GM18505 (cell line): ENCODE results near the gene SIRPB2.

Experiments
- ATAC-seq: cut with Tn5 transposase; IDR thresholded peaks from one replicate; pipeline ENCODE4 v1.9.1; 2021; ENCODE audit not compliant: unreplicated experiment
- POLR2A ChIP-seq: IDR thresholded peaks from 4 replicates; pipeline ENCODE4 v1.6.1; 2011; ENCODE audit warnings: borderline replicate concordance; ENCODE audit not compliant: insufficient read depth, insufficient read length; ENCODE audit errors: extremely low read depth

Gene SIRPB2

DNA sequence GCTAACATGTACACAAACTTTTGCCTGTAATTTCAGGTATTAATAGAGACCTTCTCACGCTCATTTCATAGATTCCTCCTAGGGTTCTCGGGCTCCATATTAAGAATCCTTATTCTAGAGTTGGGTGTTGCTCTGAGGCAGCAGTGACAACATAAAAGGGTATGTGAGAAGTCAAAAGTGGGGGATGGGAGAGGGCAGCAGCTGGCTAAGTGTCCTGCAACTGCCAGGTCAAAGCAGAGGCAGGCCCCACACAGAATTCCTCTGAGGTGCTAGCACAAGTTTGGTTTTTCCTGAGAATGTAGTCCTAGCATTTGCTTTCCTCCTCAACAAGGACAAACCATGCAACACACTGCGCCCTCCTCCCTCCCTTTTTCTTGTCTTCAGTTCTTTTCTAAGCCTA, 29.2 kb downstream of the SIRPB2 start:
- no peak for ATAC-seq
- TF ChIP-seq POLR2A: no peak

DNA sequence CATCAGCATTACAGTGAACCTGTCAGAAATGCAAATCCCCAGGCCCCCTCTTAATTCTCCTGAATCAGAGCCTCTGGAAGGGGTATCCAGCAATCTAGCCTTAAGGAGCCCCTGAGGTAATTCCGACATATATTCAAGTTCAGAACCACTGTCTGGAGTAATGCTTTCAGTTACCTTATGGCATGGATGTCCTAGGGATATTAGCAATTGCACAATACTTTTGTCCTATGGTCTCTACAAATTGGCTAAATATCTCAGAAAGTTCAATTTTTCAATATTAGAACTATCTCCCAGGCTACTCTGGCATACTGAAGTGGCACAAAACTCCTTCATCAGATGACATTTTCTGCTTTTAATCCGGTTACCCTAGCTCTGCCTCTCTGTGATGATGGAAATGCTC, 30.9 kb downstream of the SIRPB2 start:
- no peak for TF ChIP-seq POLR2A

DNA sequence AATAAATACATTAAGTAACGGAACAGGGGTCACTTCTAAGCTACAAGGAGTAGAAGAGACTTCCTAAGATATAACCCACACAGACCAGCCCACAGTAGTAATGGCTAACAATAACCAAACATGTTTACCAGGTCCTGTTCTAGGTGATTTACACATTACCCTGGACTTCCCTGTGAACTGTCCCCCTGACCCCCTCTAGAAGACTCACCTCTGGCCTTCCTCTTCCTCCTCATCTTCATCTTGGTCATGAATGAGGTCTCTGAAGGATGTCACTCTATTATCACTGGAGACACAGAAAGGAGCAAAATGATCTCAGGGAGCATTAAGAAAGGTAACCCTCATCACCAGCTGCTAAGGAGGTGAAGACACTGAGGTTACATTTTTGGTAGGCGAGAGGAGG, 33.2 kb downstream of the SIRPB2 start:
- TF ChIP-seq POLR2A: no peak

More for the DNA sequence above, 30.9 kb downstream of the SIRPB2 start:
- ATAC-seq: no peak

DNA sequence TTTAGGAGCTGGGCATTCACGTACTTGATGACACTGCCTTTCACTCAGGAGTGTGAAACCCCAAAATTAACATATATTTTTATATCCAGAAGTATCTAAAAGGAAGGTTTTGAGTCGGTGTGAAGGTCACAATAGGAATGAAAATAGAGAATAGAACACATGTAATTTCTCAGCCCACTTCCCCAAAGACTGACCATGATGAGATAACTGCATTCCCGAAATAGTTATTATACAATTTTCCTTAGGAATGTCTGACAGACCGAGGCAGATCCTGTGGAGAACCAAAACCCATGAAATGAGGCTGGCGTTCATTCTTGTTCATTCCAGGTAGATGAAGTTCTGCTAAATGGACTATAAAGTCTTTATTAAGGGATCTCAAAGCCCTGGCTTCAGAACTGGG, 34.9 kb downstream of the SIRPB2 start:
- no peak for TF ChIP-seq POLR2A
- ATAC-seq: no peak

More for the DNA sequence above, 33.2 kb downstream of the SIRPB2 start:
- ATAC-seq: no peak

DNA sequence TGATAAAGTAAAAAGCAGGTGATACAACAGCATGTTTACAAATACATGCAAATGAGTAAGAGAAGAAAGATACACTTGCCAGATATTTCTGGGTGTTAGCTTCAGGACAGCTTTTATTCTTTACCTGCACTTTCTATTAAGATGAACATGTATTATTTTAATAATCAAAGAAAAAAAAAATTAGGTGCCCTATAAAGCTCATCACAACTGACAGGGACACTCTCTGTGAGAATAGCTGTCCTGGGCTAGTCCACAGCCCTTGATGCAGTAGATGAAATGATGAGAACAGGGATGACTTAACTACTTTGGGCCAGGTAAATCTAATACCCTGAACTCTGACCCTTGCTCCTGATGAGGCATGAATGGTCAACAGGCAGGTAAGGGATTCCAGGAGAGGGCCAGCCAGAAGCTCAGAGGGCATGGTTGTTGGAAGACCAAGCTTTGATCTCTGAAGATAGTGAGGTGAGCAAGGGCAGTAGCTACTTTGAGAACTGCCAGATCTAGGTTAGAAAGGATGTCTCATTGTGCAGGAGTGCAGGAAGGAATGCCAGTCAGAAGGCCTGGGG, 40.2 kb downstream of the SIRPB2 start:
- TF ChIP-seq POLR2A: no peak
- ATAC-seq: no peak

DNA sequence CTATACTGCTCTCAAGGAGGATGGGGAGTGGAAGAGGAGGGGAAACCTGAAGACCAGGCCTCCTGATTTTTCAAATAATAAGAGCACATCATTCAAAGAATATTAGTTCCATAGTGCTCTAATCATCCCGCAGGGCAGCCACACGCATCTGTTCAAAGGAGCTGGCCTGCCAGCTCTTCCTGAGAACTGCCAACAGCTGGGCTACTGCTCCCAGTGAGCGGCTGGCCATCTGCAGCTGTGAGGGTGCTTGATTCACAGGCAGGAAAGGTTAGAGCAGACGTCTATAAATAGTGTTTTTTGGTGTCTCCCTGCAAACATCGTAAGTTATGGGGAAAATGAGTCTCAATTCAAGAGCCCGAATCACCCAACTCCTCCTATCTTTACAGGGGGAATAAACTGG, 41.9 kb downstream of the SIRPB2 start:
- no peak for TF ChIP-seq POLR2A
- no peak for ATAC-seq

DNA sequence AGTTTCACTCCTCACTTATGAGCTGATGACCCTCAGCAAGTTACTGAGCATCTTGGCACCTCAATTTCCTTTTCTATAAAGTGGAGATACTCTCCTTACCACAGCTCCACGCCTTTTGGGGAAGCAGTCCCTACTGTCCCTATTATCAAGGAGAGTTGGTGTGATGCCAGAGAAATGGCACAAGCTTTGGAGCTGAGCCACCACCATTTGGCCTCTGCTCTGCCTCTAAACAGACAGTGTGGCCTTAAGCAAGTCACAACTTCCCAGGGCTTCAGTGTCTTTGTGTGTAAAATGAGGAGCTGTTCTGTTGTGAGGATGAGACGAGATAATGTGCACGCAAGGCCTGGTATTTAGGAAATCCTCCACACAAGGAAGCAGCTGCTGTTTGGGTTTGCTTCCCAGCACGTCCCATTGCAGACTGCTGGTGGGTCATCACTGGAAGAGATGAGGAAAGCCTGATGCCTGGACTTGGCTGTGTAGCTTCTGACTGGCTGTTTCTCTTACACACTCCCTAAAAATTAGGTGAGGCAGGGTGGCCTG, 43.1 kb downstream of the SIRPB2 start:
- ATAC-seq: no peak

DNA sequence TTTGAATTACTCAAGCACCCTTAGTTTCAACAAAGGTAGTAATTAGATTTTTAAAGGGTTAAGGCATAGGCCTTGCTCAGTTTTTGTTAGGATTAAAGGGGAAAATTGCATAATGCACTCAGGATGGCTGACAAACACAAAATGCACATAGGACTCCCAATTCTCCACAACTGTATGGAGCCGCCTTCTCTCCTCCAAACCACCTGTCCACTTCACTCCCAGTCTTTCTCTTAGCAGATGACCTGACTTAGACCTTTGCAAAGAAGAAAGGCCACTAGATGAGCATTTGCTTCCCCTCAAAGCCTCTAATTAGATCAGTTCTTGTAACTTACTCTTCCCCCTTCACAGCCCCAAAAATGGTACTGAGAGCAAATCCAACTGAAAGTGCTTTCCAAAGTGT, 44.7 kb downstream of the SIRPB2 start:
- no peak for TF ChIP-seq POLR2A
- ATAC-seq: no peak

More for the DNA sequence above, 43.1 kb downstream of the SIRPB2 start:
- TF ChIP-seq POLR2A: no peak

DNA sequence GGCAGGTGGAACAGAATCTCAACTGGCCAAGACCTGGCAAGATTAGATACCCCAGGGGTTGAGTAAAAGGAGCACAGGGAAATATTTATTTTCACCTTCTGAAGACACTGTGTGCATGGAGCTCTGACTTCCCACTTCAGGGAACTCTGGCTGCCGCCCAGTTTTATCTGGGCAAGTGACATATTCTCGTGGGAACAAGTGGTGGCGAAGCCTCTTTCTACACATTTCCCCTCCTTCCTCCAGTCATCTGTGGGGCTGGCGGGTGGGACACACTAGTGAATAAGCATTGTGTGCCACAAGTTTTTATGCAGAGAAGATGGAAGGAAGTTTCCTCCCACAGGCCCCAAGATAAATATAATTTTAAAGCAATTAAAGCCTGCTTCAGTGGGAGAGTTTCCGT, 48.1 kb downstream of the SIRPB2 start:
- TF ChIP-seq POLR2A: no peak
- no peak for ATAC-seq

DNA sequence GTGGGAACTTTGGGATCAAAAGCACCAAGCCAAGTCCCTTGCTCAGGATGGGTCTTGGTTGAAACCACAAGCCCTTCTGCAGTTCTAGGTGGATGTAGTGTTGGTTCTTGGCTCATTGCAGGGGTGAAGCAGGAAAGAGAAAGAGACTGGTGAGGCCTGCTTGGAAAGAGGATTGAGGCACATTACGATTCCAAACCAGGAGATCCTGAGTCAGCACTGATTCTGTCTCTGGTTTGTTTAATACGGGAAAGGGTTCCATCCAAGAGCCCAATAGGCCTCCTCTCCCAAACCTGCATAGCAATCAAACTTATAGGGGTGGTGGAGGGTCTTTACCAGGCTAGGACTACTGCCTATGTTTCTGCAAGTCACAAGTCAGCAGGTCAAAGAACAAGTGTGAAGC, 48.9 kb downstream of the SIRPB2 start:
- no peak for ATAC-seq
- no peak for TF ChIP-seq POLR2A

DNA sequence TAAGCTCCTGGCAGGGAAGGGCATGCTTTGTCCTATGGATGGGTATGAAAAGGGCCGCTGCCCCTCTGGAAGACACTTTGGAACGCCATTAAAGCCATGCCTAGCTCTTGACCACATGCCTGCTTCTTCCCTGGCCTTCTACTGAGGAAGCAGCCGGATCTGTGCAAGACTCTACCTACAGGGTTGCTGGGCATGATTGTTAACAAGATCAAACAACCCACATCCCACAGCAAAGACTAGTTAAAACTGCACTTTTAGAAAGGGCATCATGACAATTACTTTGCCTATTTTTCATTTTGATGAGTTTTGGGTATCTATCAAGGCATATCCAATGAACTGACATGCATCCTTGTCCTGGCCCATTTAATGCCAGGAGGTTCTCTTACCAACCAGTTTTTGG, 50.1 kb downstream of the SIRPB2 start:
- no peak for TF ChIP-seq POLR2A
- ATAC-seq: no peak

DNA sequence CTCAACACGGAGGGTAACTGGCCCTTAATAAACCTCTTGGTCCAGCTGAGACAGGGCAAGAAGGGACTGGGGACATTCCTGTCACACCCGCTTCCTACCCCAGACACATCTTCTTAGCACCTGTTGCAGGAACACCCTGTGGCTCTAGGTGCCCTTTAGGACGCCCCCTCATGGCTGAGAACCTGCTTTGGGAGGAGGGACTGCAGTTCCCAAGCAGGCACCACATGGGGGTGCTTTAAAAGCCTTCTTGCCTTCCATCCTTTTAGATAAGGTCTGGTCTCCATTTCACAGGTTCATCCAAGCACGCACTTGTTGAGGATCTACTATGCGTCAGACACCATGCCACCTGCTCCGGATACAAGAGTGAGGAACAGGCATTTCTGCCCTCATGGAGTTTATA, 51.2 kb downstream of the SIRPB2 start:
- no peak for TF ChIP-seq POLR2A

DNA sequence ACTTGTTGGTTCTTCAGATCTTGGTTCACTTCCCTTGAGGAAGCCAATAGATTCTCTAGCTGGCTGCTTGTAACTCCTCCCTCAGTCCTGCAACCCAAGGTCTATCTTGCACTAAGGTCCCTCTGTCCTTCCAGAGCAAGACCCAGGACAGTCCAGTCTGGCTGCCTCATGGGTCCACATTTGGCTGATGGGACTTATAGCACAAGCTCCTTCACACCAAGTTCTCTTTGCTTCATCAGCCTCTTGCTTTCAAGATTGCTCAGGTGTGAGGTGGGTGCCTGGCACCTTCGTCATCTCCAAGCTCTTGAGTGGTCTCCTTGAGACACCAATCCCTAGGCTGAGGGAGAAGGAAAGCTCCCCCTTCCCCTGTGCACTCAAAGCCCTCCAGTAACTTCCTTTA, 52.9 kb downstream of the SIRPB2 start:
- no peak for TF ChIP-seq POLR2A
- no peak for ATAC-seq

More for the DNA sequence above, 51.2 kb downstream of the SIRPB2 start:
- ATAC-seq: no peak

DNA sequence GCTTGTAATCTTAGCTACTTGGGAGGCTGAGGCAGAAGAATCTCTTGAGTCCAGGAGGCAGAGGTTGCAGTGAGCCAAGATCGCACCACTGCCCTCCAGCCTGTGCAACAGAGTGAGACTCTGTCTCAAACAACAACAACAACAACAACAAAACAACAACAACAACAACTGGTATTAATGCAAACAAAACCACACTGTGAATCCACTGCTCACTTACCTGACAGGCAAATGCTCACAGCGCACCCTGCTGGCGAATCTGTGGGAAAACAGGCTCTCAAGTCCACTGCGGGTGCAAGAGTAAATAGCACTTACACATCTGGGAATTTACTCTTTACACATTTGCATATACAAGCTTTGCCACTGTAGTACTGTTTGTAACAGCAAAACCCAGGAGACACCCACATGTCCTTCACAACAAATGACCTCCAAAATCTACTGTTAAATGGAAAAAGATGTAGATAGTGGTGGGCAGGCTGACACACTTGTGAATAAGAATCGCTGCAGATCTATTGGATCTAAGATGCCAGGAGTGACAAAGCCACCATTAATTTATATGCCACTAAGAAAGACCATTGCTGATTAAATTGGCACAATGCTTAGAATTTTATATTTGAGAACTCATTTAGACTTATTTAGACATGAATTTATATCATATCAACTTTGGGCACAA, 53.9 kb downstream of the SIRPB2 start:
- ATAC-seq: no peak

More for the DNA sequence above, 53.9 kb downstream of the SIRPB2 start:
- no peak for TF ChIP-seq POLR2A
